A673 (cell line): ENCODE data around the gene ZNF81.

ENCODE experiments used
- EZH2 ChIP-seq: fragments of 200-600 bp; sonication (generic); IDR thresholded peaks from 2 replicates; pipeline ENCODE4 v1.6.1; 2017; ENCODE audit warnings: borderline replicate concordance, low read depth, mild to moderate bottlenecking, mixed read lengths, antibody characterized with exemption, low read length; ENCODE audit not compliant: poor library complexity, severe bottlenecking
- TF ChIP-seq, protein P1 (sequence below): fragments of 300-800, 200-600 bp; sonication (generic); conservative IDR thresholded peaks from 2 replicates; pipeline ENCODE4 v1.5.1; 2017; ENCODE audit warnings: low read depth, mild to moderate bottlenecking, antibody characterized with exemption, low read length, moderate library complexity, mixed read lengths

DNA sequence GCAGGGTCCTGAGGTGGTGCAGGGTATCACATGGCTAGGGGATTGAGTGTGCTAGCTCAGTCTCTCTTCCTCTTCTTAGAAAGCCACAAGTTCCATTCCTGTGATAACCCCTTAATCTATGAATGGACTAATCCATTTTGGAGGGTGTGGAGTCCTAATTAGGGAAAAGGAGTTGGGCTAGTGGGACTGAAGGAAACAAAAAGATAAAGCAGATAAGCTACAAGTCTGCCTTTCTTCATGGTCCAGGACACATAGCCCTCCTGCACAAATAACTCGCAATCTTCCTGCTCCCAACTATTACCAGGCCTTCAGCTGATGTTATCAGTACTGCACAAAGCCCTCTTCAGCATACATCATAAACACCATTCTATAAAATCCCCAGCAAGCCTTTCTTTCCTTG lies 44.2 kb downstream of the ZNF81 start:
- TF ChIP-seq, protein P1, sequence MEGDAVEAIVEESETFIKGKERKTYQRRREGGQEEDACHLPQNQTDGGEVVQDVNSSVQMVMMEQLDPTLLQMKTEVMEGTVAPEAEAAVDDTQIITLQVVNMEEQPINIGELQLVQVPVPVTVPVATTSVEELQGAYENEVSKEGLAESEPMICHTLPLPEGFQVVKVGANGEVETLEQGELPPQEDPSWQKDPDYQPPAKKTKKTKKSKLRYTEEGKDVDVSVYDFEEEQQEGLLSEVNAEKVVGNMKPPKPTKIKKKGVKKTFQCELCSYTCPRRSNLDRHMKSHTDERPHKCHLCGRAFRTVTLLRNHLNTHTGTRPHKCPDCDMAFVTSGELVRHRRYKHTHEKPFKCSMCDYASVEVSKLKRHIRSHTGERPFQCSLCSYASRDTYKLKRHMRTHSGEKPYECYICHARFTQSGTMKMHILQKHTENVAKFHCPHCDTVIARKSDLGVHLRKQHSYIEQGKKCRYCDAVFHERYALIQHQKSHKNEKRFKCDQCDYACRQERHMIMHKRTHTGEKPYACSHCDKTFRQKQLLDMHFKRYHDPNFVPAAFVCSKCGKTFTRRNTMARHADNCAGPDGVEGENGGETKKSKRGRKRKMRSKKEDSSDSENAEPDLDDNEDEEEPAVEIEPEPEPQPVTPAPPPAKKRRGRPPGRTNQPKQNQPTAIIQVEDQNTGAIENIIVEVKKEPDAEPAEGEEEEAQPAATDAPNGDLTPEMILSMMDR = no peak
- no peak for TF ChIP-seq EZH2
